Stimulated activated CD4-positive, alpha-beta T cell treated with anti-CD3 and anti-CD28 coated beads, Interleukin-4, amount 100 ng/mL, for 1 hour (primary cell): ENCODE results near the gene YIPF2.
"Not testable (repeated sequence)": the region's sequence is repeated elsewhere in the genome, so short reads cannot be mapped to it uniquely, and the experiment has no call there.

Experiments
- DNase-seq: peaks from one replicate; pipeline ENCODE4 v3.0.0-alpha.2; 2020

The YIPF2 gene

GRCh38 chr19:10908380-10908960 lies 20.0 kb downstream of the YIPF2 start:
- DNase-seq: no peak

- DNase-seq: no peak
These were observed 20.5 kb downstream of the YIPF2 start for GRCh38 chr19:10907925-10908324.

- no peak for DNase-seq
These were observed 29.2 kb downstream of the YIPF2 start for GRCh38 chr19:10899151-10899653.

- DNase-seq: no peak
These were observed 29.8 kb downstream of the YIPF2 start for GRCh38 chr19:10898633-10899032.

GRCh38 chr19:10896851-10897526 lies 31.4 kb downstream of the YIPF2 start:
- DNase-seq: no peak

GRCh38 chr19:10895920-10896319 lies 32.5 kb downstream of the YIPF2 start:
- no peak for DNase-seq

GRCh38 chr19:10895363-10895762 lies 33.1 kb downstream of the YIPF2 start:
- DNase-seq: no peak

- no peak for DNase-seq
These were observed 33.6 kb downstream of the YIPF2 start for GRCh38 chr19:10894911-10895213.

GRCh38 chr19:10892256-10892655 lies 36.2 kb downstream of the YIPF2 start:
- no peak for DNase-seq

- DNase-seq: no peak
These were observed 36.9 kb downstream of the YIPF2 start for GRCh38 chr19:10891405-10892086.

GRCh38 chr19:10889880-10890279 lies 38.6 kb downstream of the YIPF2 start:
- DNase-seq: no peak

GRCh38 chr19:10888421-10888866 lies 40.0 kb downstream of the YIPF2 start:
- DNase-seq: no peak

GRCh38 chr19:10887616-10888367 lies 40.6 kb downstream of the YIPF2 start:
- no peak for DNase-seq

GRCh38 chr19:10885201-10886169 lies 43.0 kb downstream of the YIPF2 start:
- no peak for DNase-seq

- DNase-seq: no peak
These were observed 44.2 kb downstream of the YIPF2 start for GRCh38 chr19:10884274-10884673.

GRCh38 chr19:10882108-10882457 lies 46.4 kb downstream of the YIPF2 start:
- no peak for DNase-seq

- DNase-seq: no peak
These were observed 46.9 kb downstream of the YIPF2 start for GRCh38 chr19:10881403-10882107.

GRCh38 chr19:10878253-10878652 lies 50.2 kb downstream of the YIPF2 start:
- no peak for DNase-seq

GRCh38 chr19:10877608-10878007 lies 50.8 kb downstream of the YIPF2 start:
- DNase-seq: not testable (repeated sequence)

- DNase-seq: no peak
These were observed 51.8 kb downstream of the YIPF2 start for GRCh38 chr19:10876459-10877240.

GRCh38 chr19:10874024-10874423 lies 54.4 kb downstream of the YIPF2 start:
- DNase-seq: no peak
